Measurements from ENCODE around the gene PROSER3. TPM values are rescaled to one million over a fixed set of nuclear protein-coding genes. Genes with fewer than 3 reads are reported as not detected.

PROSER3 gene
- total RNA-seq, 4 donors from 2014 or later, result 14.2 to 32.7 (median 19.9) TPM

DNA sequence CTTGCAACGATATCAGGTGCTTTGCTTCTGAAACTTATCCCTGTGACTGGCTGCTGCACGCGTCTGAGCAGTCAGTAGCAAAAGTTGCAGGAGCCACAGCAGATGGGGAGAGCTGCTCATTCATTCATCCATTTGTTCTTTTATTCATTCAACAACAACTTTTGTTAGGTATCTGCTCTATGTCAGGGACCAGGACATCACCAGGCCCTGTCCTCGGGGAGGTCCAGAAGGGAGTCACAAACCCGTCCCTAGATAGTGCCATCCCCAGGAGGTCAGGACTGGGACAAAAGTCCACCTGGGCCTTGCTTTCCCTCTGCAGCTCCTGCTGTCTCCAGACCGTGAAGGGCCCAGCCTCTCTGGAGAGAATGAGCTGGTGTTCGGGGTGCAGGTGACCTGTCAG is 20.0 kb downstream of the PROSER3 start:
- 77 to 87% methylated on average over 7 of the region's 7 CpGs for WGBS, 2 donors

DNA sequence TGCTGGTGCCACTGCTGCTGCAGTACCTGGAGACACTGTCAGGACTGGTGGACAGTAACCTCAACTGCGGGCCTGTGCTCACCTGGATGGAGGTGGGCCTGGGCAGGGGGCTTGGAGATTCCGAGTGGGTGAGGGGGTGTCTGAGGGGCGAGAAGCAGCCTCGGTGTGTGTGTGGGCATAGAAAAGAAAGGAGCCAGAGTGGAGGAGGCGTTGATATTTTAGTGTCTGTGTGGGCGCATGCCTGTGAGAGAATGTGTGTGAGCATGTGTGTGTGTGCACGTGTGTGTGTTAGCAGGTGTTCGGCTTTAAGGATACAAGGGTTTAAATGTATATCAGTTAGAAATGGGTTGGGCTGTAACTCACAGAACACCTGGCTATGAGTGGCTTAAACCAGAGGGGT is 21.1 kb downstream of the PROSER3 start:
- 82% methylated on average over 8 of the region's 8 CpGs for WGBS, 2 donors
- Histone ChIP-seq H3K9me3 (no peaks in the 10 kb centered on the region), H3K4me1 (peaks cover 0 to 30% (median 19%) of the 10 kb centered on the region in 4 donors), H3K27me3 (no peaks in the 10 kb centered on the region), H3K36me3 (peaks cover 0 to 67% (median 0%) of the 10 kb centered on the region in 3 donors), H3K27ac (no peak overlapping the region), H3K4me3 (no peak overlapping the region)
- TF ChIP-seq POLR2A (IDR thresholded peaks at IDR 0.05) (no peak), EP300 (IDR thresholded peaks at IDR 0.05) (no peak)
- TF ChIP-seq, protein P1, sequence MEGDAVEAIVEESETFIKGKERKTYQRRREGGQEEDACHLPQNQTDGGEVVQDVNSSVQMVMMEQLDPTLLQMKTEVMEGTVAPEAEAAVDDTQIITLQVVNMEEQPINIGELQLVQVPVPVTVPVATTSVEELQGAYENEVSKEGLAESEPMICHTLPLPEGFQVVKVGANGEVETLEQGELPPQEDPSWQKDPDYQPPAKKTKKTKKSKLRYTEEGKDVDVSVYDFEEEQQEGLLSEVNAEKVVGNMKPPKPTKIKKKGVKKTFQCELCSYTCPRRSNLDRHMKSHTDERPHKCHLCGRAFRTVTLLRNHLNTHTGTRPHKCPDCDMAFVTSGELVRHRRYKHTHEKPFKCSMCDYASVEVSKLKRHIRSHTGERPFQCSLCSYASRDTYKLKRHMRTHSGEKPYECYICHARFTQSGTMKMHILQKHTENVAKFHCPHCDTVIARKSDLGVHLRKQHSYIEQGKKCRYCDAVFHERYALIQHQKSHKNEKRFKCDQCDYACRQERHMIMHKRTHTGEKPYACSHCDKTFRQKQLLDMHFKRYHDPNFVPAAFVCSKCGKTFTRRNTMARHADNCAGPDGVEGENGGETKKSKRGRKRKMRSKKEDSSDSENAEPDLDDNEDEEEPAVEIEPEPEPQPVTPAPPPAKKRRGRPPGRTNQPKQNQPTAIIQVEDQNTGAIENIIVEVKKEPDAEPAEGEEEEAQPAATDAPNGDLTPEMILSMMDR (IDR thresholded peaks at IDR 0.05), result no peak
- DNase-seq (ENCODE audit: low spot score in 2 of 2), result no peak

More for the DNA sequence above, 20.0 kb downstream of the PROSER3 start:
- no peak for DNase-seq (ENCODE audit: low spot score in 2 of 2)
- no peaks in the 10 kb centered on the region for H3K27me3 ChIP-seq
- no peak overlapping the region for H3K4me3 ChIP-seq
- no peaks in the 10 kb centered on the region for H3K9me3 ChIP-seq
- peaks cover 0 to 30% (median 19%) of the 10 kb centered on the region in 4 donors for H3K4me1 ChIP-seq
- H3K36me3 ChIP-seq, result peaks cover 0 to 56% (median 0%) of the 10 kb centered on the region in 3 donors
- no peak overlapping the region for H3K27ac ChIP-seq
- TF ChIP-seq, protein P1 (IDR thresholded peaks at IDR 0.05), result no peak
- TF ChIP-seq POLR2A (IDR thresholded peaks at IDR 0.05) (no peak), EP300 (IDR thresholded peaks at IDR 0.05) (no peak)

DNA sequence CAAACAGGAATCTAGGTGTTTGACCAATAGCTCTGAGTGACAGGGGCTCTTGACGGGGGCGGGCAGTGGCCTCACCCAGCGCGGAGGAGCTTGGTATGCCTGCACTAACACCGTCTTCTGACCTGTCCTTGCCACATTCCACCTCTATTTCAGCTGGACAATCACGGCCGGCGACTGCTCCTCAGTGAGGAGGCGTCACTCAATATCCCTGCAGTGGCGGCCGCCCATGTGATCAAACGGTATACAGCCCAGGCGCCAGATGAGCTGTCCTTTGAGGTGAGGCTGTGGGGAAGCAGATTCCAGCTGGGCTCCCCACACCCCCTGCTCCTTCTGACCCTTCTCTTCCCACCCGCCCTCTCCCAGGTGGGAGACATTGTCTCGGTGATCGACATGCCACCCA is 22.1 kb downstream of the PROSER3 start:
- Histone ChIP-seq H3K4me1 (peaks cover 0 to 24% (median 13%) of the 10 kb centered on the region in 4 donors), H3K27me3 (no peaks in the 10 kb centered on the region), H3K36me3 (peaks cover 0 to 77% (median 0%) of the 10 kb centered on the region in 3 donors), H3K27ac (no peak overlapping the region), H3K9me3 (no peaks in the 10 kb centered on the region), H3K4me3 (no peak overlapping the region)
- no peak for DNase-seq (ENCODE audit: low spot score in 2 of 2)
- TF ChIP-seq, protein P1 (IDR thresholded peaks at IDR 0.05), result no peak
- TF ChIP-seq EP300 (IDR thresholded peaks at IDR 0.05) (no peak), POLR2A (IDR thresholded peaks at IDR 0.05) (no peak)
- 90 to 92% methylated on average over 16 of the region's 16 CpGs for WGBS, 2 donors

DNA sequence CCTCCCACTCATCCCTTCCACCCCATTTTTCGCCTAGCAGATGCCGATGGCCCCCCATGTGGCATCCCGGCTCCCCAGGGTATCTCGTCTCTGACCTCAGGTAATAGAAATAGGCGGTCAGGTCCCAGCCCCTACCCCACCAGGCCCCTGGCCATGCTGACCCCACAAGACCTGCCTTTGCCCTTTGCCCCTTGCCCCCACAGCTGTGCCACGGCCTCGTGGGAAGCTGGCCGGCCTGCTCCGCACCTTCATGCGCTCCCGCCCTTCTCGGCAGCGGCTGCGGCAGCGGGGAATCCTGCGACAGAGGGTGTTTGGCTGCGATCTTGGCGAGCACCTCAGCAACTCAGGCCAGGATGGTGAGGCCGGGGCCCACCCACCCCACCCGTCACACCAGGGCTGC is 22.7 kb downstream of the PROSER3 start:
- Histone ChIP-seq H3K27me3 (no peaks in the 10 kb centered on the region), H3K36me3 (peaks cover 0 to 84% (median 0%) of the 10 kb centered on the region in 3 donors), H3K9me3 (no peaks in the 10 kb centered on the region), H3K27ac (no peak overlapping the region), H3K4me3 (no peak overlapping the region), H3K4me1 (peaks cover 0 to 20% (median 11%) of the 10 kb centered on the region in 4 donors)
- no peak for TF ChIP-seq EP300 (IDR thresholded peaks at IDR 0.05)
- TF ChIP-seq, protein P1 (IDR thresholded peaks at IDR 0.05), result no peak
- no peak for TF ChIP-seq POLR2A (IDR thresholded peaks at IDR 0.05)
- no peak for DNase-seq (ENCODE audit: low spot score in 2 of 2)
- 89 to 92% methylated on average over 20 of the region's 20 CpGs for WGBS, 2 donors

DNA sequence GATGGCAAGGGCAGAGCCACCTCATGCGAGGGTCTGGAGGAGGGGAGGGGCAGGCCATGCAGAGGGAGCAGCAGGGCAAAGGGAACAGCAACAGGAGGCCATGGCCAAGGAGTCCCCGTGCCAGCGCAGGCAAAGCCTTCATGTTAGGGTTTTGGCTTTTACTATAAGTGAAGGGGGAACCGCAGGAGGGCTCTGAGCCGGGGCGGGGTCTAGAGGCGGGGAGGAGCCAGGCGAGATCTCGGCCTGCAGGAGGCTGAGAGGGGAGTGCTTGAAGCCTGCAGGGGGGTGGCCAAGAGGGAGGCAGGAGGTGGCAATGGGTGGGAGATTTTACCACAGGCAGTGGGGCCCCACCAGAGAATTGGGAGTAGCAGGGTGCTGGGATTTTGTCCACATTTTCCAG is 23.7 kb downstream of the PROSER3 start:
- H3K36me3 ChIP-seq, result peaks cover 0 to 93% (median 0%) of the 10 kb centered on the region in 3 donors

More for the DNA sequence above, 23.7 kb downstream of the PROSER3 start:
- no peak for DNase-seq (ENCODE audit: low spot score in 2 of 2)
- Histone ChIP-seq H3K27ac (no peak overlapping the region), H3K4me1 (peaks cover 0 to 11% (median 2%) of the 10 kb centered on the region in 4 donors), H3K9me3 (no peaks in the 10 kb centered on the region), H3K27me3 (no peaks in the 10 kb centered on the region), H3K4me3 (no peak overlapping the region)
- TF ChIP-seq POLR2A (IDR thresholded peaks at IDR 0.05), result no peak
- WGBS, 2 donors, result 73 to 75% methylated on average over 9 of the region's 9 CpGs

Measured in tibial nerve (tissue), 4 donors.